ENCODE data around the gene TAF9B. TPM values are rescaled to one million over a fixed set of nuclear protein-coding genes. Genes with fewer than 3 reads are reported as not detected.

Gene TAF9B
- polyA plus RNA-seq, 1 donor (not counting 4 experiments of a cell fraction or from before 2014, with no cell fraction given) = 20.4 TPM

DNA sequence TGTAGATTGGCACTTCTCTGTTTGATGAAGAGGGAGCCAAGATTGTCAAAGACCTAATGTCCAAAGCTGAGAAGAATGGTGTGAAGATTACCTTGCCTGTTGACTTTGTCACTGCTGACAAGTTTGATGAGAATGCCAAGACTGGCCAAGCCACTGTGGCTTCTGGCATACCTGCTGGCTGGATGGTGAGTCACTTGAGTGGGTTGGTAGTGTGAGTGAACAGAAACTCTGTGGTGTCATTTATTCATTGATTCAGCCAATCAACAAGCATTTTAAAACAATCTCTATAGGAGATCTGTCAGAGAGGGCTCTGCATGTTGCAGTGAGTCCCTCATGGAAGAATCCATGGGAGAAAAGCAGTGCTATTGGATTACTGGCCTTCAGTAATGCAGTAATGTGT, 16.3 kb downstream of the TAF9B start:
- H4K20me1 ChIP-seq (ENCODE audit: control insufficient read depth, extremely low read depth, insufficient read depth, low read length) = no peaks in the 10 kb centered on the region
- peaks cover 6% of the 10 kb centered on the region for H3K79me2 ChIP-seq (ENCODE audit: control insufficient read depth, insufficient read depth, low read length)
- no peak overlapping the region for H3K4me2 ChIP-seq (ENCODE audit: control insufficient read depth, extremely low read depth, insufficient read depth, low read depth, low read length)
- FAIRE-seq (no peak), DNase-seq (ENCODE audit: low read depth, low spot score) (no peak)
- H3K27me3 ChIP-seq (ENCODE audit: control insufficient read depth, extremely low read depth, insufficient read depth, low read length) = no peaks in the 10 kb centered on the region
- H3K9ac ChIP-seq (ENCODE audit: control insufficient read depth, extremely low read depth, insufficient read depth, low read length) = no peak overlapping the region
- H3K9me3 ChIP-seq (ENCODE audit: control insufficient read depth, low read depth, low read length) = no peaks in the 10 kb centered on the region
- TF ChIP-seq EZH2 (IDR thresholded peaks at IDR 0.05; ENCODE audit: low read length) = no peak
- TF ChIP-seq, protein P1, sequence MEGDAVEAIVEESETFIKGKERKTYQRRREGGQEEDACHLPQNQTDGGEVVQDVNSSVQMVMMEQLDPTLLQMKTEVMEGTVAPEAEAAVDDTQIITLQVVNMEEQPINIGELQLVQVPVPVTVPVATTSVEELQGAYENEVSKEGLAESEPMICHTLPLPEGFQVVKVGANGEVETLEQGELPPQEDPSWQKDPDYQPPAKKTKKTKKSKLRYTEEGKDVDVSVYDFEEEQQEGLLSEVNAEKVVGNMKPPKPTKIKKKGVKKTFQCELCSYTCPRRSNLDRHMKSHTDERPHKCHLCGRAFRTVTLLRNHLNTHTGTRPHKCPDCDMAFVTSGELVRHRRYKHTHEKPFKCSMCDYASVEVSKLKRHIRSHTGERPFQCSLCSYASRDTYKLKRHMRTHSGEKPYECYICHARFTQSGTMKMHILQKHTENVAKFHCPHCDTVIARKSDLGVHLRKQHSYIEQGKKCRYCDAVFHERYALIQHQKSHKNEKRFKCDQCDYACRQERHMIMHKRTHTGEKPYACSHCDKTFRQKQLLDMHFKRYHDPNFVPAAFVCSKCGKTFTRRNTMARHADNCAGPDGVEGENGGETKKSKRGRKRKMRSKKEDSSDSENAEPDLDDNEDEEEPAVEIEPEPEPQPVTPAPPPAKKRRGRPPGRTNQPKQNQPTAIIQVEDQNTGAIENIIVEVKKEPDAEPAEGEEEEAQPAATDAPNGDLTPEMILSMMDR (optimal IDR thresholded peaks at IDR 0.05 in 1 of 3, IDR thresholded peaks at IDR 0.05 in 1 of 3, conservative IDR thresholded peaks at IDR 0.05 in 1 of 3; ENCODE audit: extremely low read depth in 1 of 3, insufficient read depth in 2 of 3, low read length in 3 of 3) = no peak
- no peak overlapping the region for H2AFZ ChIP-seq (ENCODE audit: control insufficient read depth, low read length)
- peaks cover under 1 to 10% of the 10 kb centered on the region in 2 experiments for H3K36me3 ChIP-seq (ENCODE audit: control insufficient read depth in 2 of 2, extremely low read depth in 1 of 2, insufficient read depth in 2 of 2, low read length in 2 of 2)
- H3K9me1 ChIP-seq (ENCODE audit: control insufficient read depth, extremely low read depth, insufficient read depth, low read length) = no peaks in the 10 kb centered on the region
- H3K4me1 ChIP-seq (ENCODE audit: control insufficient read depth, extremely low read depth, insufficient read depth, low read length) = no peaks in the 10 kb centered on the region
- dilution Hi-C loops (cut with MboI; ENCODE audit: extremely low pct_ligation_motif_present, low sequenced_read_pairs) = no loop called here
- H3K27ac ChIP-seq (ENCODE audit: control insufficient read depth, insufficient read depth, low read length) = no peak overlapping the region
- no peak overlapping the region for H3K4me3 ChIP-seq (ENCODE audit: control insufficient read depth in 2 of 3, extremely low read depth in 1 of 3, insufficient read depth in 2 of 3, low read depth in 1 of 3, low read length in 3 of 3)

DNA sequence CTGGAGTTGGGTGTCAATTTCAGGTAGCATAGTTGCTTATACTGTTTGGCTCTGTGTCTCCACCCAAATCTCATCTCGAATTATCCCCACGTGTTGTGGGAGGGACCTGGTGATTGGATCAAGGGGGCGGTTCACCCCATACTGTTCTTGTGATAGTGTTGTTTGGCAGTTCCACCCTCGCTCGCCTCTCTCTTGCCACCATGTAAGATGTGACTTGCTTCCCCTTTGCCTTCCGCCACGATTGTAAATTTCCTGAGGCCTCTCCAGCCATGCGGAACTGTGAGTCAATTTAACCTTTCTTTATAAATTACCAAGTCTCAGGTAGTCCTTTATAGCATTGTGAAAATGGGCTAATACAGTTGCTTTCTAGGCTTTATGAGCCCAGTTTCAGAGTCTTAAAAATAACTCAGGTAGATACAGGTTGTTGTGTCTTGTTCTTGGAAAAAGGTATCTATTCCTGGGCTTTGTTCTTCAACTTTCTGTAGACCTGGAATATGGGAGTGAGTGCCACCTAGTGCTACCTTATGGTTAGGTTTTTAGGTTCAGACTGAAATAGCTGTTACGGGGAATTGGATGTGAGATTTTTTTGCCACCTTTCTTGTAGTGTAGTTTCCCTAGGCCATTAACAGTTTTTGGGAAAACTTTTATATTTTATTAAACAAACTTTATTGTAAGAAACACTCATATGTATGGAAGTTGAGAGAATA, 19.8 kb downstream of the TAF9B start:
- Histone ChIP-seq H3K9me3 (ENCODE audit: control insufficient read depth, low read depth, low read length) (no peaks in the 10 kb centered on the region), H3K4me2 (ENCODE audit: control insufficient read depth, extremely low read depth, insufficient read depth, low read depth, low read length) (no peak overlapping the region), H3K36me3 (ENCODE audit: control insufficient read depth in 2 of 2, extremely low read depth in 1 of 2, insufficient read depth in 2 of 2, low read length in 2 of 2) (peaks cover 5 to 11% of the 10 kb centered on the region in 2 experiments), H3K4me3 (ENCODE audit: control insufficient read depth in 2 of 3, extremely low read depth in 1 of 3, insufficient read depth in 2 of 3, low read depth in 1 of 3, low read length in 3 of 3) (no peak overlapping the region), H2AFZ (ENCODE audit: control insufficient read depth, low read length) (no peak overlapping the region), H4K20me1 (ENCODE audit: control insufficient read depth, extremely low read depth, insufficient read depth, low read length) (no peaks in the 10 kb centered on the region), H3K4me1 (ENCODE audit: control insufficient read depth, extremely low read depth, insufficient read depth, low read length) (no peaks in the 10 kb centered on the region), H3K9ac (ENCODE audit: control insufficient read depth, extremely low read depth, insufficient read depth, low read length) (no peak overlapping the region), H3K27me3 (ENCODE audit: control insufficient read depth, extremely low read depth, insufficient read depth, low read length) (no peaks in the 10 kb centered on the region), H3K9me1 (ENCODE audit: control insufficient read depth, extremely low read depth, insufficient read depth, low read length) (no peaks in the 10 kb centered on the region), H3K79me2 (ENCODE audit: control insufficient read depth, insufficient read depth, low read length) (peaks cover 16% of the 10 kb centered on the region), H3K27ac (ENCODE audit: control insufficient read depth, insufficient read depth, low read length) (no peak overlapping the region)
- dilution Hi-C loops (cut with MboI; ENCODE audit: extremely low pct_ligation_motif_present, low sequenced_read_pairs) = no loop called here
- FAIRE-seq (no peak), DNase-seq (ENCODE audit: low read depth, low spot score) (no peak)
- TF ChIP-seq EZH2 (IDR thresholded peaks at IDR 0.05; ENCODE audit: low read length) = no peak
- TF ChIP-seq, protein P1 (optimal IDR thresholded peaks at IDR 0.05 in 1 of 3, IDR thresholded peaks at IDR 0.05 in 1 of 3, conservative IDR thresholded peaks at IDR 0.05 in 1 of 3; ENCODE audit: extremely low read depth in 1 of 3, insufficient read depth in 2 of 3, low read length in 3 of 3) = no peak

All from keratinocyte (primary cell).